Upper lobe of left lung (tissue), 6 donors: ENCODE measurements around the gene HIPK4. TPM values are rescaled to one million over a fixed set of nuclear protein-coding genes. Genes with fewer than 3 reads are reported as not detected.

Source experiments
- ATAC-seq, 2 donors: fragments of 200-7000 bp; cut with Tn5 transposase; one replicate each; pipeline ENCODE4 v1.9.1; 2022; ENCODE audit warnings: mild to moderate bottlenecking in 2 of 2, moderate library complexity in 2 of 2; ENCODE audit not compliant: low FRiP score in 2 of 2
- DNase-seq, 2 donors: peaks; one replicate each; pipeline ENCODE4 v3.0.0-alpha.2; 2019 to 2020
- H3K27ac ChIP-seq, 4 donors: fragments of 200-600 bp; sonication (generic); one replicate each; pipeline ENCODE4 v1.5.1; 2016 to 2019
- H3K27me3 ChIP-seq, 4 donors: fragments of 200-600 bp; sonication (generic); one replicate each; pipeline ENCODE4 v1.5.1; 2017 to 2019
- H3K36me3 ChIP-seq, 4 donors: fragments of 200-600 bp; sonication (generic); one replicate each; pipeline ENCODE4 v1.5.1; 2016 to 2019
- H3K4me1 ChIP-seq, 4 donors: fragments of 200-600 bp; sonication (generic); one replicate each; pipeline ENCODE4 v1.5.1; 2018 to 2019
- H3K4me3 ChIP-seq, 4 donors: fragments of 200-600 bp; sonication (generic); one replicate each; pipeline ENCODE4 v1.5.1; 2017 to 2019; ENCODE audit warnings: mild to moderate bottlenecking in 2 of 4, moderate library complexity in 1 of 4
- H3K9me3 ChIP-seq, 4 donors: fragments of 200-600 bp; sonication (generic); one replicate each; pipeline ENCODE4 v1.5.1; 2018 to 2019
- CTCF ChIP-seq, 6 experiments: fragments of 450-650 bp in 4 of 6; fragments of 200-600 bp in 2 of 6; sonication (generic) in 2 of 6; IDR thresholded peaks; one replicate each; pipeline ENCODE4 v1.5.1; 2016 to 2019; ENCODE audit warnings: antibody characterized with exemption in 6 of 6
- EP300 ChIP-seq, 4 donors: sonication (generic); formaldehyde crosslinking; IDR thresholded peaks; one replicate each; pipeline ENCODE4 v1.5.1; 2017; ENCODE audit warnings: antibody characterized with exemption in 4 of 4, control low read depth in 2 of 4
- POLR2A ChIP-seq, 4 donors: fragments of 450-650 bp; IDR thresholded peaks; one replicate each; pipeline ENCODE4 v1.5.1; 2016 to 2017; ENCODE audit warnings: antibody characterized with exemption in 4 of 4, mild to moderate bottlenecking in 2 of 4
- POLR2AphosphoS5 ChIP-seq, 2 donors: sonication (generic); formaldehyde crosslinking; IDR thresholded peaks; one replicate each; pipeline ENCODE4 v1.5.1; 2017; ENCODE audit warnings: antibody characterized with exemption in 2 of 2
- WGBS, 2 donors: methylation state at CpG; one replicate each; pipeline ENCODE4 v1.1.5; 2017 to 2018; 5-methylcytosine and 5-hydroxymethylcytosine counted together
- total RNA-seq, 6 donors: library from RNA; depleted of rRNA in 4 of 6; stranded (reverse); fragments of >200 nt in 4 of 6; gene quantifications; one replicate each; pipeline versions ENCODE4 v1.1.0 to v1.2.1, GENCODE V29; 2016 to 2021
- donor health status: DM: no; HTN: no; CAD: no; lungs with moderate emphysema.
- donor health status: DM: no; HTN: yes; CAD: no; lungs with severe emphysema.

Gene HIPK4
- total RNA-seq, 6 donors from 2014 or later, result 0.17 to 1.0 (median 0.46) TPM; not detected in 1

GRCh38 chr19:40392894-40393517 is 3.0 kb upstream of the HIPK4 start:
- TF ChIP-seq CTCF (IDR thresholded peaks at IDR 0.05), result peak; percentile 43 to 70 (median 51)
- peak in 1 of 2 donors; percentile 17 for TF ChIP-seq POLR2AphosphoS5 (IDR thresholded peaks at IDR 0.05)
- TF ChIP-seq POLR2A (IDR thresholded peaks at IDR 0.05), result no peak
- no peak for TF ChIP-seq EP300 (IDR thresholded peaks at IDR 0.05)
- Histone ChIP-seq H3K4me1 (peaks cover 4 to 24% (median 17%) of the 10 kb centered on the region in 4 donors), H3K27me3 (no peaks in the 10 kb centered on the region), H3K36me3 (peaks cover 0 to 33% (median 19%) of the 10 kb centered on the region in 4 donors), H3K9me3 (no peaks in the 10 kb centered on the region), H3K4me3 (no peak overlapping the region), H3K27ac (peak overlapping the region in 3 of 4 donors; percentile 21 to 73 (median 71))
- WGBS, 2 donors, result 37 to 46% methylated on average over 9 of the region's 9 CpGs
- DNase-seq (peak in 1 of 2 donors; percentile 81), ATAC-seq (peak; percentile 23 to 60)

GRCh38 chr19:40392123-40392522 is 2.1 kb upstream of the HIPK4 start:
- H3K9me3 ChIP-seq, result no peaks in the 10 kb centered on the region
- ATAC-seq (no peak), DNase-seq (no peak)
- peaks cover 0 to 24% (median 12%) of the 10 kb centered on the region in 4 donors for H3K36me3 ChIP-seq
- H3K27me3 ChIP-seq, result no peaks in the 10 kb centered on the region
- H3K4me1 ChIP-seq, result peaks cover 4 to 24% (median 16%) of the 10 kb centered on the region in 4 donors
- WGBS, 2 donors, result 71 to 77% methylated on average over 8 of the region's 8 CpGs
- H3K4me3 ChIP-seq, result no peak overlapping the region
- H3K27ac ChIP-seq, result peak overlapping the region in 3 of 4 donors; percentile 32 to 73 (median 71)
- TF ChIP-seq CTCF (IDR thresholded peaks at IDR 0.05) (no peak), POLR2AphosphoS5 (IDR thresholded peaks at IDR 0.05) (no peak), EP300 (IDR thresholded peaks at IDR 0.05) (no peak), POLR2A (IDR thresholded peaks at IDR 0.05) (no peak)

- DNase-seq (peak in 1 of 2 donors; percentile 72), ATAC-seq (no peak)
- Histone ChIP-seq H3K36me3 (no peaks in the 10 kb centered on the region), H3K4me3 (no peak overlapping the region), H3K4me1 (peaks cover 4 to 24% (median 16%) of the 10 kb centered on the region in 4 donors), H3K9me3 (no peaks in the 10 kb centered on the region), H3K27me3 (no peaks in the 10 kb centered on the region), H3K27ac (no peak overlapping the region)
- TF ChIP-seq POLR2A (IDR thresholded peaks at IDR 0.05) (no peak), POLR2AphosphoS5 (IDR thresholded peaks at IDR 0.05) (no peak), EP300 (IDR thresholded peaks at IDR 0.05) (no peak), CTCF (IDR thresholded peaks at IDR 0.05) (no peak)
- 94 to 96% methylated on average over 30 to 33 of the region's 33 CpGs for WGBS, 2 donors
These were observed 437 bp downstream of the HIPK4 start for GRCh38 chr19:40389404-40390083.

GRCh38 chr19:40388481-40388880 is 1.5 kb downstream of the HIPK4 start:
- 85% methylated on average over 3 of the region's 3 CpGs for WGBS, 2 donors
- no peaks in the 10 kb centered on the region for H3K36me3 ChIP-seq
- H3K4me3 ChIP-seq, result no peak overlapping the region

More at GRCh38 chr19:40388481-40388880, 1.5 kb downstream of the HIPK4 start:
- H3K27ac ChIP-seq, result no peak overlapping the region
- no peaks in the 10 kb centered on the region for H3K27me3 ChIP-seq
- TF ChIP-seq POLR2AphosphoS5 (IDR thresholded peaks at IDR 0.05) (no peak), EP300 (IDR thresholded peaks at IDR 0.05) (no peak), POLR2A (IDR thresholded peaks at IDR 0.05) (no peak), CTCF (IDR thresholded peaks at IDR 0.05) (no peak)
- ATAC-seq (no peak), DNase-seq (no peak)
- H3K4me1 ChIP-seq, result peaks cover 4 to 20% (median 14%) of the 10 kb centered on the region in 4 donors
- H3K9me3 ChIP-seq, result no peaks in the 10 kb centered on the region
